ENCODE measurements around the gene PUS3. TPM values are rescaled to one million over a fixed set of nuclear protein-coding genes. Genes with fewer than 3 reads are reported as not detected.

PUS3 gene
- total RNA-seq, 1 donor from 2014 or later = 14.3 TPM

- H4K20me1 ChIP-seq (ENCODE audit: insufficient read depth, low read length) = no peaks in the 10 kb centered on the region
- peaks cover 34% of the 10 kb centered on the region for H3K27me3 Mint-ChIP-seq (ENCODE audit: low read depth, unreplicated experiment)
- H3K27ac Mint-ChIP-seq (ENCODE audit: unreplicated experiment) = no peak overlapping the region
- peaks cover 4% of the 10 kb centered on the region for H3K27me3 ChIP-seq (ENCODE audit: insufficient read depth, low read length)
- peaks cover 2% of the 10 kb centered on the region for H3K4me1 Mint-ChIP-seq (ENCODE audit: low read depth, unreplicated experiment)
- no peaks in the 10 kb centered on the region for H3K4me1 ChIP-seq (ENCODE audit: insufficient read depth, low read length)
- H3K4me3 Mint-ChIP-seq (ENCODE audit: unreplicated experiment) = no peak overlapping the region
- no peak overlapping the region for H2AFZ ChIP-seq (ENCODE audit: low read depth, low read length)
- no peak overlapping the region for H3K27ac ChIP-seq (ENCODE audit: low read depth, low read length)
- H3K4me3 ChIP-seq (ENCODE audit: insufficient read depth, low read depth, low read length) = no peak overlapping the region
- no peak overlapping the region for H3K4me2 ChIP-seq (ENCODE audit: low read length)
- no peak overlapping the region for H3K9ac ChIP-seq (ENCODE audit: low read length)
- no peaks in the 10 kb centered on the region for H3K9me3 ChIP-seq (ENCODE audit: insufficient read depth, low read depth, low read length)
- no peaks in the 10 kb centered on the region for H3K36me3 ChIP-seq (ENCODE audit: insufficient read depth, low read length)
- no peak for TF ChIP-seq EZH2 (IDR thresholded peaks at IDR 0.05; ENCODE audit: insufficient read depth, low read length)
- no peak for TF ChIP-seq CTCF (IDR thresholded peaks at IDR 0.05; ENCODE audit: insufficient read depth, low read depth, low read length)
- H3K9me3 Mint-ChIP-seq (ENCODE audit: unreplicated experiment) = no peaks in the 10 kb centered on the region
- DNase-seq (ENCODE audit: low read depth) = no peak
- H3K36me3 Mint-ChIP-seq (ENCODE audit: low read depth, unreplicated experiment) = no peaks in the 10 kb centered on the region
- no peak for FAIRE-seq
- no peaks in the 10 kb centered on the region for H3K79me2 ChIP-seq (ENCODE audit: insufficient read depth, low read length)
Measured at GRCh38 chr11:125934473-125934872, 31.5 kb upstream of the PUS3 start.

GRCh38 chr11:125933030-125933813, 30.2 kb upstream of the PUS3 start:
- H3K36me3 ChIP-seq (ENCODE audit: insufficient read depth, low read length) = no peaks in the 10 kb centered on the region
- DNase-seq (ENCODE audit: low read depth) (no peak), FAIRE-seq (no peak)
- no peak overlapping the region for H3K4me2 ChIP-seq (ENCODE audit: low read length)
- H3K4me1 ChIP-seq (ENCODE audit: insufficient read depth, low read length) = no peaks in the 10 kb centered on the region
- no peak for TF ChIP-seq CTCF (IDR thresholded peaks at IDR 0.05; ENCODE audit: insufficient read depth, low read depth, low read length)
- no peak for TF ChIP-seq EZH2 (IDR thresholded peaks at IDR 0.05; ENCODE audit: insufficient read depth, low read length)
- H3K79me2 ChIP-seq (ENCODE audit: insufficient read depth, low read length) = no peaks in the 10 kb centered on the region
- Mint-ChIP-seq H3K27ac (ENCODE audit: unreplicated experiment) (no peak overlapping the region), H3K4me1 (ENCODE audit: low read depth, unreplicated experiment) (peaks cover 2% of the 10 kb centered on the region), H3K36me3 (ENCODE audit: low read depth, unreplicated experiment) (no peaks in the 10 kb centered on the region), H3K9me3 (ENCODE audit: unreplicated experiment) (no peaks in the 10 kb centered on the region), H3K27me3 (ENCODE audit: low read depth, unreplicated experiment) (peaks cover 34% of the 10 kb centered on the region), H3K4me3 (ENCODE audit: unreplicated experiment) (no peak overlapping the region)
- no peak overlapping the region for H2AFZ ChIP-seq (ENCODE audit: low read depth, low read length)
- no peaks in the 10 kb centered on the region for H4K20me1 ChIP-seq (ENCODE audit: insufficient read depth, low read length)
- no peak overlapping the region for H3K27ac ChIP-seq (ENCODE audit: low read depth, low read length)
- no peaks in the 10 kb centered on the region for H3K9me3 ChIP-seq (ENCODE audit: insufficient read depth, low read depth, low read length)
- H3K9ac ChIP-seq (ENCODE audit: low read length) = no peak overlapping the region
- peaks cover 4% of the 10 kb centered on the region for H3K27me3 ChIP-seq (ENCODE audit: insufficient read depth, low read length)
- no peak overlapping the region for H3K4me3 ChIP-seq (ENCODE audit: insufficient read depth, low read depth, low read length)

GRCh38 chr11:125932301-125932700, 29.3 kb upstream of the PUS3 start:
- Mint-ChIP-seq H3K27me3 (ENCODE audit: low read depth, unreplicated experiment) (peaks cover 34% of the 10 kb centered on the region), H3K36me3 (ENCODE audit: low read depth, unreplicated experiment) (no peaks in the 10 kb centered on the region), H3K27ac (ENCODE audit: unreplicated experiment) (no peak overlapping the region), H3K4me3 (ENCODE audit: unreplicated experiment) (no peak overlapping the region), H3K9me3 (ENCODE audit: unreplicated experiment) (no peaks in the 10 kb centered on the region), H3K4me1 (ENCODE audit: low read depth, unreplicated experiment) (peaks cover 2% of the 10 kb centered on the region)
- Histone ChIP-seq H3K4me1 (ENCODE audit: insufficient read depth, low read length) (no peaks in the 10 kb centered on the region), H3K27ac (ENCODE audit: low read depth, low read length) (no peak overlapping the region), H3K4me2 (ENCODE audit: low read length) (no peak overlapping the region), H3K36me3 (ENCODE audit: insufficient read depth, low read length) (no peaks in the 10 kb centered on the region), H4K20me1 (ENCODE audit: insufficient read depth, low read length) (no peaks in the 10 kb centered on the region), H2AFZ (ENCODE audit: low read depth, low read length) (no peak overlapping the region), H3K79me2 (ENCODE audit: insufficient read depth, low read length) (no peaks in the 10 kb centered on the region), H3K4me3 (ENCODE audit: insufficient read depth, low read depth, low read length) (no peak overlapping the region), H3K9ac (ENCODE audit: low read length) (no peak overlapping the region), H3K9me3 (ENCODE audit: insufficient read depth, low read depth, low read length) (no peaks in the 10 kb centered on the region), H3K27me3 (ENCODE audit: insufficient read depth, low read length) (peaks cover 9% of the 10 kb centered on the region)
- DNase-seq (ENCODE audit: low read depth) = no peak
- TF ChIP-seq EZH2 (IDR thresholded peaks at IDR 0.05; ENCODE audit: insufficient read depth, low read length) (no peak), CTCF (IDR thresholded peaks at IDR 0.05; ENCODE audit: insufficient read depth, low read depth, low read length) (no peak)
- no peak for FAIRE-seq

All from astrocyte (in vitro differentiated cells and primary cell).